ENCODE data around the gene GSTT2. TPM values are rescaled to one million over a fixed set of nuclear protein-coding genes. Genes with fewer than 3 reads are reported as not detected.

Gene GSTT2
- total and polyA plus RNA-seq, 4 donors, result 0.19 to 1.2 (median 0.64) TPM

GRCh38 chr22:24027389-24027975 lies 47.5 kb downstream of the GSTT2 start:
- Histone ChIP-seq H3K27me3 (ENCODE audit: control insufficient read depth in 4 of 4, insufficient read depth in 4 of 4, low read length in 3 of 4) (no peaks in the 10 kb centered on the region), H3K27ac (ENCODE audit: low read depth in 1 of 2, low read length in 2 of 2) (no peak overlapping the region), H3K9me3 (ENCODE audit: control insufficient read depth in 4 of 4, low read length in 3 of 4) (no peaks in the 10 kb centered on the region), H3K4me3 (ENCODE audit: low read depth in 1 of 3, low read length in 3 of 3) (no peak overlapping the region), H3K9ac (ENCODE audit: low read depth in 1 of 2, low read length in 2 of 2) (no peak overlapping the region), H3K36me3 (ENCODE audit: control insufficient read depth in 4 of 4, insufficient read depth in 3 of 4, low read depth in 1 of 4, low read length in 3 of 4) (no peaks in the 10 kb centered on the region), H3K4me1 (ENCODE audit: control insufficient read depth in 4 of 4, insufficient read depth in 4 of 4, low read length in 3 of 4) (peaks cover 0 to 3% (median 0%) of the 10 kb centered on the region in 4 donors)
- TF ChIP-seq HNF4G (IDR thresholded peaks at IDR 0.05) (no peak), GABPA (IDR thresholded peaks at IDR 0.05 in 1 of 2, conservative IDR thresholded peaks at IDR 0.05 in 1 of 2) (no peak), EGR1 (IDR thresholded peaks at IDR 0.05; ENCODE audit: low read depth in 2 of 2) (no peak), RXRA (IDR thresholded peaks at IDR 0.05) (peak in 1 of 2 donors; percentile 39), ZBTB33 (IDR thresholded peaks at IDR 0.05) (peak; percentile 61), HNF4A (conservative IDR thresholded peaks at IDR 0.05) (peak; percentile 74 to 85), REST (IDR thresholded peaks at IDR 0.05) (no peak), FOXA2 (IDR thresholded peaks at IDR 0.05) (peak; percentile 29), JUND (IDR thresholded peaks at IDR 0.05) (peak in 1 of 2 donors; percentile 19), MAX (IDR thresholded peaks at IDR 0.05) (peak; percentile 16), ATF3 (IDR thresholded peaks at IDR 0.05) (no peak), YY1 (IDR thresholded peaks at IDR 0.05) (no peak)
- no peak for DNase-seq (ENCODE audit: low spot score)
- WGBS, result 67% methylated on average over 3 of the region's 3 CpGs

- H3K27ac ChIP-seq (ENCODE audit: low read depth in 1 of 2, low read length in 2 of 2), result no peak overlapping the region
- TF ChIP-seq SP1 (IDR thresholded peaks at IDR 0.05), result no peak
- no peak for TF ChIP-seq ZBTB33 (IDR thresholded peaks at IDR 0.05)
- no peak for TF ChIP-seq HNF4G (IDR thresholded peaks at IDR 0.05)
- no peak for TF ChIP-seq NR2F2 (IDR thresholded peaks at IDR 0.05)
- no peak for TF ChIP-seq EGR1 (IDR thresholded peaks at IDR 0.05; ENCODE audit: low read depth in 2 of 2)
- TF ChIP-seq YY1 (IDR thresholded peaks at IDR 0.05), result no peak
- TF ChIP-seq GABPA (IDR thresholded peaks at IDR 0.05 in 1 of 2, conservative IDR thresholded peaks at IDR 0.05 in 1 of 2), result no peak
- TF ChIP-seq JUND (IDR thresholded peaks at IDR 0.05), result no peak
- no peak for TF ChIP-seq HNF4A (conservative IDR thresholded peaks at IDR 0.05)
- no peak for TF ChIP-seq FOXA2 (IDR thresholded peaks at IDR 0.05)
- no peak for TF ChIP-seq ATF3 (IDR thresholded peaks at IDR 0.05)
- no peak for TF ChIP-seq MAX (IDR thresholded peaks at IDR 0.05)
- no peak for TF ChIP-seq REST (IDR thresholded peaks at IDR 0.05)
- no peaks in the 10 kb centered on the region for H3K36me3 ChIP-seq (ENCODE audit: control insufficient read depth in 4 of 4, insufficient read depth in 3 of 4, low read depth in 1 of 4, low read length in 3 of 4)
- no peaks in the 10 kb centered on the region for H3K9me3 ChIP-seq (ENCODE audit: control insufficient read depth in 4 of 4, low read length in 3 of 4)
- no peak overlapping the region for H3K4me3 ChIP-seq (ENCODE audit: low read depth in 1 of 3, low read length in 3 of 3)
- 87% methylated on average over 2 of the region's 2 CpGs for WGBS
- H3K4me1 ChIP-seq (ENCODE audit: control insufficient read depth in 4 of 4, insufficient read depth in 4 of 4, low read length in 3 of 4), result peaks cover 0 to 3% (median 0%) of the 10 kb centered on the region in 4 donors
- H3K27me3 ChIP-seq (ENCODE audit: control insufficient read depth in 4 of 4, insufficient read depth in 4 of 4, low read length in 3 of 4), result no peaks in the 10 kb centered on the region
- DNase-seq (ENCODE audit: low spot score), result no peak
- H3K9ac ChIP-seq (ENCODE audit: low read depth in 1 of 2, low read length in 2 of 2), result no peak overlapping the region
Measured at GRCh38 chr22:24027991-24028390, 48.1 kb downstream of the GSTT2 start.

All from liver (tissue), 9 donors.